ENCODE measurements around the gene CDH23.
A peak's percentile ranks its signal among the peaks of the same experiment; 100 is the strongest.

CDH23 gene

GRCh38 chr10:71678057-71678805 lies 281.5 kb downstream of the CDH23 start:
- Mint-ChIP-seq H3K27ac (no peak overlapping the region), H3K4me3 (no peak overlapping the region)
- ATAC-seq = no peak

GRCh38 chr10:71679425-71679824 lies 282.7 kb downstream of the CDH23 start:
- Mint-ChIP-seq H3K4me3 (no peak overlapping the region), H3K27me3 (no peaks in the 10 kb centered on the region), H3K9me3 (no peaks in the 10 kb centered on the region), H3K27ac (no peak overlapping the region), H3K4me1 (peaks cover 14% of the 10 kb centered on the region)
- ATAC-seq (no peak), DNase-seq (no peak)

More at GRCh38 chr10:71678057-71678805, 281.5 kb downstream of the CDH23 start:
- no peaks in the 10 kb centered on the region for H3K27me3 Mint-ChIP-seq
- no peaks in the 10 kb centered on the region for H3K9me3 Mint-ChIP-seq
- DNase-seq = no peak
- peaks cover 2% of the 10 kb centered on the region for H3K4me1 Mint-ChIP-seq

GRCh38 chr10:71681977-71682376 lies 285.3 kb downstream of the CDH23 start:
- peaks cover 25% of the 10 kb centered on the region for H3K4me1 Mint-ChIP-seq
- H3K27me3 Mint-ChIP-seq = no peaks in the 10 kb centered on the region
- no peak overlapping the region for H3K4me3 Mint-ChIP-seq
- DNase-seq (no peak), ATAC-seq (no peak)
- H3K27ac Mint-ChIP-seq = no peak overlapping the region
- H3K9me3 Mint-ChIP-seq = no peaks in the 10 kb centered on the region

- Mint-ChIP-seq H3K4me3 (no peak overlapping the region), H3K9me3 (peaks cover 5 to 6% of the 10 kb centered on the region in 2 donors), H3K27ac (no peak overlapping the region), H3K4me1 (peaks cover 25% of the 10 kb centered on the region), H3K27me3 (no peaks in the 10 kb centered on the region)
- no peak for ATAC-seq
- no peak for DNase-seq
Measured at GRCh38 chr10:71683301-71683700, 286.6 kb downstream of the CDH23 start.

GRCh38 chr10:71684356-71685173 lies 287.8 kb downstream of the CDH23 start:
- H3K27ac Mint-ChIP-seq = no peak overlapping the region
- H3K4me1 Mint-ChIP-seq = peaks cover 25% of the 10 kb centered on the region
- H3K4me3 Mint-ChIP-seq = no peak overlapping the region
- peak; percentile 68 for ATAC-seq
- no peak for DNase-seq
- H3K27me3 Mint-ChIP-seq = no peaks in the 10 kb centered on the region
- peaks cover 7 to 9% of the 10 kb centered on the region in 2 donors for H3K9me3 Mint-ChIP-seq

- H3K27me3 Mint-ChIP-seq = no peaks in the 10 kb centered on the region
- H3K4me1 Mint-ChIP-seq = peaks cover 25% of the 10 kb centered on the region
- H3K27ac Mint-ChIP-seq = no peak overlapping the region
- H3K4me3 Mint-ChIP-seq = no peak overlapping the region
- ATAC-seq (no peak), DNase-seq (no peak)
- H3K9me3 Mint-ChIP-seq = peaks cover 7 to 9% of the 10 kb centered on the region in 2 donors
Measured at GRCh38 chr10:71685554-71686232, 289.0 kb downstream of the CDH23 start.

GRCh38 chr10:71687077-71687476 lies 290.4 kb downstream of the CDH23 start:
- H3K4me3 Mint-ChIP-seq = no peak overlapping the region
- DNase-seq (no peak), ATAC-seq (no peak)
- no peak overlapping the region for H3K27ac Mint-ChIP-seq
- no peaks in the 10 kb centered on the region for H3K27me3 Mint-ChIP-seq
- peaks cover 7 to 9% of the 10 kb centered on the region in 2 donors for H3K9me3 Mint-ChIP-seq
- H3K4me1 Mint-ChIP-seq = peaks cover 25% of the 10 kb centered on the region

GRCh38 chr10:71687480-71687879 lies 290.8 kb downstream of the CDH23 start:
- no peak overlapping the region for H3K4me3 Mint-ChIP-seq
- H3K9me3 Mint-ChIP-seq = peaks cover 7 to 9% of the 10 kb centered on the region in 2 donors
- H3K27me3 Mint-ChIP-seq = no peaks in the 10 kb centered on the region
- DNase-seq (no peak), ATAC-seq (no peak)
- no peak overlapping the region for H3K27ac Mint-ChIP-seq
- H3K4me1 Mint-ChIP-seq = peaks cover 25% of the 10 kb centered on the region

- ATAC-seq = no peak
- no peak for DNase-seq
- Mint-ChIP-seq H3K4me3 (peak overlapping the region in 1 of 2 donors; percentile 5), H3K4me1 (peaks cover 23% of the 10 kb centered on the region), H3K9me3 (peaks cover 7 to 9% of the 10 kb centered on the region in 2 donors), H3K27me3 (no peaks in the 10 kb centered on the region), H3K27ac (peak overlapping the region in 1 of 2 donors; percentile 57)
Measured at GRCh38 chr10:71688256-71688655, 291.5 kb downstream of the CDH23 start.

- H3K9me3 Mint-ChIP-seq = peaks cover 7 to 9% of the 10 kb centered on the region in 2 donors
- no peak for ATAC-seq
- H3K27me3 Mint-ChIP-seq = no peaks in the 10 kb centered on the region
- no peak for DNase-seq
- H3K27ac Mint-ChIP-seq = peak overlapping the region in 1 of 2 donors; percentile 22
- H3K4me3 Mint-ChIP-seq = no peak overlapping the region
- peaks cover 25% of the 10 kb centered on the region for H3K4me1 Mint-ChIP-seq
Measured at GRCh38 chr10:71690094-71690720, 293.5 kb downstream of the CDH23 start.

GRCh38 chr10:71691405-71691804 lies 294.7 kb downstream of the CDH23 start:
- ATAC-seq = no peak
- DNase-seq = no peak
- Mint-ChIP-seq H3K4me3 (no peak overlapping the region), H3K9me3 (peaks cover 7 to 9% of the 10 kb centered on the region in 2 donors), H3K27me3 (no peaks in the 10 kb centered on the region), H3K27ac (no peak overlapping the region), H3K4me1 (peaks cover 24% of the 10 kb centered on the region)

GRCh38 chr10:71692598-71693306 lies 296.0 kb downstream of the CDH23 start:
- no peak for ATAC-seq
- Mint-ChIP-seq H3K27ac (no peak overlapping the region), H3K9me3 (peaks cover 7 to 8% of the 10 kb centered on the region in 2 donors), H3K4me3 (no peak overlapping the region), H3K27me3 (no peaks in the 10 kb centered on the region), H3K4me1 (peaks cover 37% of the 10 kb centered on the region)
- DNase-seq = no peak

GRCh38 chr10:71693377-71693776 lies 296.7 kb downstream of the CDH23 start:
- no peak overlapping the region for H3K27ac Mint-ChIP-seq
- DNase-seq (no peak), ATAC-seq (no peak)
- H3K4me1 Mint-ChIP-seq = peaks cover 44% of the 10 kb centered on the region
- H3K9me3 Mint-ChIP-seq = peaks cover under 1 to 2% of the 10 kb centered on the region in 2 donors
- no peak overlapping the region for H3K4me3 Mint-ChIP-seq
- H3K27me3 Mint-ChIP-seq = no peaks in the 10 kb centered on the region

GRCh38 chr10:71694039-71694501 lies 297.4 kb downstream of the CDH23 start:
- Mint-ChIP-seq H3K4me3 (peak overlapping the region; percentile 40 to 82), H3K9me3 (no peaks in the 10 kb centered on the region), H3K27me3 (no peaks in the 10 kb centered on the region), H3K4me1 (peaks cover 50% of the 10 kb centered on the region), H3K27ac (peak overlapping the region; percentile 51 to 79)
- ATAC-seq (no peak), DNase-seq (no peak)

Measured in stimulated activated naive CD8-positive, alpha-beta T cell treated with anti-CD3 and anti-CD28 coated beads, Interleukin-15, amount 100 ng/mL, for 72 hours (primary cell).